GM19395 (cell line): Measurements from ENCODE around the gene MAP1S.

ENCODE experiments used
- ATAC-seq: cut with Tn5 transposase; IDR thresholded peaks from one replicate; pipeline ENCODE4 v1.9.1; 2021; ENCODE audit warnings: mild to moderate bottlenecking, moderate library complexity; ENCODE audit not compliant: unreplicated experiment

MAP1S gene

GRCh38 chr19:17692566-17692965 lies 26.7 kb upstream of the MAP1S start:
- no peak for ATAC-seq

- no peak for ATAC-seq
Measured at GRCh38 chr19:17695198-17695597, 24.1 kb upstream of the MAP1S start.

GRCh38 chr19:17703824-17704463 lies 15.3 kb upstream of the MAP1S start:
- no peak for ATAC-seq

GRCh38 chr19:17706750-17707181 lies 12.5 kb upstream of the MAP1S start:
- no peak for ATAC-seq

GRCh38 chr19:17711851-17712250 lies 7.4 kb upstream of the MAP1S start:
- no peak for ATAC-seq

GRCh38 chr19:17716309-17716929 lies 2.9 kb upstream of the MAP1S start:
- no peak for ATAC-seq

- ATAC-seq, result no peak
Measured at GRCh38 chr19:17718550-17718946, 732 bp upstream of the MAP1S start.

- ATAC-seq, result no peak
Measured at GRCh38 chr19:17719730-17720400, 585 bp downstream of the MAP1S start.

- ATAC-seq, result no peak
Measured at GRCh38 chr19:17720440-17720839, 1.2 kb downstream of the MAP1S start.

GRCh38 chr19:17721111-17721628 lies 1.9 kb downstream of the MAP1S start:
- ATAC-seq, result no peak

- ATAC-seq, result no peak
Measured at GRCh38 chr19:17721821-17722220, 2.5 kb downstream of the MAP1S start.

GRCh38 chr19:17722655-17723240 lies 3.5 kb downstream of the MAP1S start:
- ATAC-seq, result no peak

GRCh38 chr19:17724655-17725054 lies 5.4 kb downstream of the MAP1S start:
- no peak for ATAC-seq

- ATAC-seq, result no peak
Measured at GRCh38 chr19:17725422-17726078, 6.3 kb downstream of the MAP1S start.

GRCh38 chr19:17726136-17726741 lies 7.0 kb downstream of the MAP1S start:
- ATAC-seq, result no peak

GRCh38 chr19:17726964-17727773 lies 7.9 kb downstream of the MAP1S start:
- no peak for ATAC-seq

GRCh38 chr19:17727843-17728242 lies 8.6 kb downstream of the MAP1S start:
- ATAC-seq, result no peak

- no peak for ATAC-seq
Measured at GRCh38 chr19:17733127-17733526, 13.8 kb downstream of the MAP1S start.

GRCh38 chr19:17734146-17734545 lies 14.9 kb downstream of the MAP1S start:
- no peak for ATAC-seq

- ATAC-seq, result no peak
Measured at GRCh38 chr19:17735410-17735809, 16.1 kb downstream of the MAP1S start.
